Tibial artery (tissue), 4 donors: ENCODE measurements around the gene DCP1B.

ENCODE experiments used
- DNase-seq, 2 donors: peaks; one replicate each; pipeline ENCODE4 v3.0.0-alpha.2; 2019
- H3K27ac ChIP-seq, 2 donors: fragments of 200-600 bp; sonication (generic) in 1 of 2; 1 replicate in 1 of 2; 2 replicates in 1 of 2; pipeline ENCODE4 v1.5.1; 2018 to 2019; ENCODE audit warnings: mild to moderate bottlenecking in 1 of 2
- H3K27me3 ChIP-seq, 2 donors: fragments of 200-600 bp; sonication (generic) in 1 of 2; one replicate each; pipeline versions ENCODE4 v1.5.1 to v1.6.0; 2016 to 2019
- H3K36me3 ChIP-seq, 3 donors: fragments of 200-600 bp; sonication (generic) in 2 of 3; one replicate each; pipeline ENCODE4 v1.5.1; 2016 to 2019; ENCODE audit warnings: mild to moderate bottlenecking in 2 of 3
- H3K4me1 ChIP-seq, 4 donors: fragments of 200-600 bp; sonication (generic) in 2 of 4; 1 replicate in 3 of 4; 2 replicates in 1 of 4; pipeline ENCODE4 v1.5.1; 2016 to 2019
- H3K4me3 ChIP-seq, 2 donors: fragments of 200-600 bp; sonication (generic) in 1 of 2; 1 replicate in 1 of 2; 2 replicates in 1 of 2; pipeline ENCODE4 v1.5.1; 2018 to 2019; ENCODE audit warnings: mild to moderate bottlenecking in 2 of 2
- H3K9me3 ChIP-seq, 3 donors: fragments of 200-600 bp; sonication (generic) in 1 of 3; one replicate each; pipeline ENCODE4 v1.5.1; 2016 to 2019
- CTCF ChIP-seq, 2 experiments: fragments of 200-600 bp in 1 of 2; fragments of 450-650 bp in 1 of 2; IDR thresholded peaks; one replicate each; pipeline ENCODE4 v1.5.1; 2017 to 2019; ENCODE audit warnings: antibody characterized with exemption in 2 of 2, mild to moderate bottlenecking in 1 of 2, moderate library complexity in 1 of 2
- intact Hi-C: fragments of 100-400 bp; cut with DNase I; formaldehyde crosslinking; loops from one replicate; pipeline ENCODE4 v1.15.0; 2023; ENCODE audit warnings: low total_unique reads

Gene DCP1B

GRCh38 chr12:1904875-1905274, 99.4 kb downstream of the DCP1B start:
- Histone ChIP-seq H3K4me3 (no peak overlapping the region), H3K36me3 (no peaks in the 10 kb centered on the region), H3K27me3 (no peaks in the 10 kb centered on the region), H3K4me1 (peaks cover 0 to 8% (median 7%) of the 10 kb centered on the region in 4 donors), H3K9me3 (peaks cover 0 to 24% (median 0%) of the 10 kb centered on the region in 3 donors), H3K27ac (no peak overlapping the region)
- intact Hi-C loops = no loop called here
- no peak for TF ChIP-seq CTCF (IDR thresholded peaks at IDR 0.05)
- no peak for DNase-seq

- H3K36me3 ChIP-seq = no peaks in the 10 kb centered on the region
- H3K27me3 ChIP-seq = no peaks in the 10 kb centered on the region
- TF ChIP-seq CTCF (IDR thresholded peaks at IDR 0.05) = no peak
- intact Hi-C loops = no loop called here
- H3K4me1 ChIP-seq = no peaks in the 10 kb centered on the region
- H3K27ac ChIP-seq = no peak overlapping the region
- peaks cover 0 to 10% (median 10%) of the 10 kb centered on the region in 3 donors for H3K9me3 ChIP-seq
- no peak for DNase-seq
- no peak overlapping the region for H3K4me3 ChIP-seq
Observed at GRCh38 chr12:1896964-1897363, 107.3 kb downstream of the DCP1B start.
